ENCODE results near the gene LTBP1.
"Not testable (repeated sequence)": the region's sequence is repeated elsewhere in the genome, so short reads cannot be mapped to it uniquely, and the experiment has no call there.

GRCh38 chr2:33442052-33442451, 495.3 kb downstream of the LTBP1 start:
- not testable (repeated sequence) for TF ChIP-seq POLR2AphosphoS5 (IDR thresholded peaks at IDR 0.05; ENCODE audit: low read depth, low read length); TAF1 (IDR thresholded peaks at IDR 0.05; ENCODE audit: borderline replicate concordance, low read depth, low read length)

Measured in GM12892 (cell line).